Activated CD8-positive, alpha-beta memory T cell treated with anti-CD3 and anti-CD28 coated beads for 1 hour (primary cell): ENCODE measurements around the gene SIAH1.
A peak's percentile ranks its signal among the peaks of the same experiment; 100 is the strongest.
"Not testable (repeated sequence)": the region's sequence is repeated elsewhere in the genome, so short reads cannot be mapped to it uniquely, and the experiment has no call there.

Experiments used
- DNase-seq, 2 donors: peaks; one replicate each; pipeline ENCODE4 v3.0.0-alpha.2; 2020; ENCODE audit warnings: low read depth in 1 of 2; ENCODE audit errors: extremely low read depth in 1 of 2

Gene SIAH1

GRCh38 chr16:48385253-48386150 is at the start of gene SIAH1:
TSS of gene SIAH1 (minus strand) at chr16:48385413. CDS start at chr16:48362428, 22,985 bp downstream.
- DNase-seq: peak; percentile 58 to 88

- no peak for DNase-seq
Observed at GRCh38 chr16:48434653-48435317, 49.6 kb upstream of the SIAH1 start.

- DNase-seq: no peak
Observed at GRCh38 chr16:48433850-48434530, 48.8 kb upstream of the SIAH1 start.

- no peak for DNase-seq
Observed at GRCh38 chr16:48433116-48433849, 48.1 kb upstream of the SIAH1 start.

GRCh38 chr16:48432136-48432535 is 46.9 kb upstream of the SIAH1 start:
- DNase-seq: no peak

- DNase-seq: no peak
Observed at GRCh38 chr16:48430890-48431289, 45.7 kb upstream of the SIAH1 start.

- DNase-seq: no peak
Observed at GRCh38 chr16:48426244-48427141, 41.3 kb upstream of the SIAH1 start.

- no peak for DNase-seq
Observed at GRCh38 chr16:48422537-48422936, 37.3 kb upstream of the SIAH1 start.

- no peak for DNase-seq
Observed at GRCh38 chr16:48421741-48422140, 36.5 kb upstream of the SIAH1 start.

GRCh38 chr16:48420437-48420836 is 35.2 kb upstream of the SIAH1 start:
- no peak for DNase-seq

- DNase-seq: not testable (repeated sequence)
Observed at GRCh38 chr16:48416617-48417016, 31.4 kb upstream of the SIAH1 start.

GRCh38 chr16:48413272-48413671 is 28.1 kb upstream of the SIAH1 start:
- no peak for DNase-seq

GRCh38 chr16:48409839-48410632 is 24.8 kb upstream of the SIAH1 start:
- DNase-seq: no peak

- DNase-seq: no peak
Observed at GRCh38 chr16:48408688-48409087, 23.5 kb upstream of the SIAH1 start.

GRCh38 chr16:48405907-48406306 is 20.7 kb upstream of the SIAH1 start:
- no peak for DNase-seq

GRCh38 chr16:48405153-48405552 is 19.9 kb upstream of the SIAH1 start:
- DNase-seq: no peak

GRCh38 chr16:48402547-48402946 is 17.3 kb upstream of the SIAH1 start:
- not testable (repeated sequence) for DNase-seq

- DNase-seq: no peak
Observed at GRCh38 chr16:48395375-48395774, 10.2 kb upstream of the SIAH1 start.

GRCh38 chr16:48394355-48394703 is 9.1 kb upstream of the SIAH1 start:
- DNase-seq: no peak
